M059J (cell line): ENCODE results near the gene LDLRAD4. TPM values are rescaled to one million over a fixed set of nuclear protein-coding genes. Genes with fewer than 3 reads are reported as not detected.
A peak's percentile ranks its signal among the peaks of the same experiment; 100 is the strongest.

Source experiments
- DNase-seq: peaks from one replicate; pipeline ENCODE4 v3.0.0-alpha.2; 2012; ENCODE audit warnings: low read depth
- total RNA-seq: library from RNA; depleted of rRNA; stranded (reverse); fragments of >200 nt; shearing (Covaris generic); gene quantifications from 2 replicates; pipeline ENCODE4 v1.2.3, GENCODE V29; 2014

LDLRAD4 gene
- total RNA-seq, 1 experiment from 2014 or later = 1.9 TPM

GRCh38 chr18:13382954-13383827 is 164.6 kb downstream of the LDLRAD4 start:
- no peak for DNase-seq

GRCh38 chr18:13386891-13387801 is 168.6 kb downstream of the LDLRAD4 start:
- DNase-seq = no peak

- peak; percentile 89 for DNase-seq
Observed at GRCh38 chr18:13387855-13388548, 169.4 kb downstream of the LDLRAD4 start.

GRCh38 chr18:13388586-13389490 is 170.3 kb downstream of the LDLRAD4 start:
- DNase-seq = no peak

- no peak for DNase-seq
Observed at GRCh38 chr18:13389491-13390131, 171.1 kb downstream of the LDLRAD4 start.

- no peak for DNase-seq
Observed at GRCh38 chr18:13390196-13390595, 171.6 kb downstream of the LDLRAD4 start.

GRCh38 chr18:13390711-13391110 is 172.2 kb downstream of the LDLRAD4 start:
- DNase-seq = no peak

GRCh38 chr18:13392029-13392750 is 173.6 kb downstream of the LDLRAD4 start:
- no peak for DNase-seq

GRCh38 chr18:13392899-13393298 is 174.3 kb downstream of the LDLRAD4 start:
- no peak for DNase-seq

- no peak for DNase-seq
Observed at GRCh38 chr18:13393338-13393737, 174.8 kb downstream of the LDLRAD4 start.

- no peak for DNase-seq
Observed at GRCh38 chr18:13394801-13395200, 176.2 kb downstream of the LDLRAD4 start.

GRCh38 chr18:13395577-13395976 is 177.0 kb downstream of the LDLRAD4 start:
- DNase-seq = no peak

- DNase-seq = no peak
Observed at GRCh38 chr18:13397504-13398163, 179.1 kb downstream of the LDLRAD4 start.

- no peak for DNase-seq
Observed at GRCh38 chr18:13398631-13399030, 180.1 kb downstream of the LDLRAD4 start.

GRCh38 chr18:13399511-13399910 is 181.0 kb downstream of the LDLRAD4 start:
- DNase-seq = no peak

GRCh38 chr18:13400636-13401315 is 182.2 kb downstream of the LDLRAD4 start:
- DNase-seq = no peak

- no peak for DNase-seq
Observed at GRCh38 chr18:13401404-13401803, 182.8 kb downstream of the LDLRAD4 start.

- no peak for DNase-seq
Observed at GRCh38 chr18:13401826-13402225, 183.3 kb downstream of the LDLRAD4 start.
